Measurements from ENCODE around the gene KNSTRN. TPM values are rescaled to one million over a fixed set of nuclear protein-coding genes. Genes with fewer than 3 reads are reported as not detected.

KNSTRN gene
- total and polyA plus RNA-seq, 2 of the 4 experiments (the other 2 are of a cell fraction), result 33.1 to 73.5 TPM

GRCh38 chr15:40338921-40339620 lies 43.5 kb upstream of the KNSTRN start:
- H4K5ac ChIP-seq (ENCODE audit: low read depth, low read length), result peak overlapping the region; percentile 94
- H2BK5ac ChIP-seq (ENCODE audit: low read depth, low read length, poor library complexity, severe bottlenecking), result peak overlapping the region; percentile 97
- WGBS, 2 experiments (ENCODE audit: extremely low coverage in 2 of 2, insufficient read length in 1 of 2), result 88% methylated on average over 3 of the region's 11 CpGs; no CpG with 5 or more reads in 1 of the 2 experiments
- peaks cover 27 to 53% of the 10 kb centered on the region in 2 experiments; a peak in 3 of 4 replicates for H3K79me1 ChIP-seq (ENCODE audit: low read depth in 1 of 2, low read length in 2 of 2)
- peak overlapping the region; percentile 100 for H2AK5ac ChIP-seq (ENCODE audit: low read depth, low read length)
- ChIA-PET CTCF (interaction anchor here (0.7 to 2.6 kb wide), 5 partner anchors 10 to 29 kb away, joined by 3 to 18 read pairs (median 5); partner anchors contain the start of gene INAFM2), POLR2A (ENCODE audit: unreplicated experiment) (interaction anchor here (0.9 to 3.3 kb wide), 3 partner anchors 9 to 17 kb away, joined by 3 to 20 read pairs (median 5); no protein-coding TSS in a partner anchor)
- peak overlapping the region; percentile 98 for H2BK15ac ChIP-seq (ENCODE audit: low read depth, low read length)
- in situ Hi-C loops (cut with MboI; ENCODE audit: low sequenced_read_pairs) (no loop called here), dilution Hi-C loops (cut with HindIII; ENCODE audit: low sequenced_read_pairs, unreplicated experiment) (no loop called here), intact Hi-C loops (cut with micrococcal nuclease) (no loop called here)
- ATAC-seq (ENCODE audit: low read depth) (peak; percentile 40), DNase-seq (peak; percentile 93)
- TSS peak; percentile 9 for BruUV-seq (replicated peaks)
- peak overlapping the region; percentile 98 for H2BK120ac ChIP-seq (ENCODE audit: low read depth, low read length)
- no peaks in the 10 kb centered on the region for H3K27me3 ChIP-seq (ENCODE audit: control insufficient read depth, insufficient read depth, low read length)
- H3K9ac ChIP-seq (ENCODE audit: low read depth, low read length), result peak overlapping the region; percentile 84
- H2AFZ ChIP-seq (replicated peaks; ENCODE audit: low read length, poor library complexity), result peak overlapping the region; percentile 77
- H3K14ac ChIP-seq (replicated peaks; ENCODE audit: low read depth, low read length), result peak overlapping the region; percentile 98
- H3K36me3 ChIP-seq (ENCODE audit: control insufficient read depth, insufficient read depth, low read length), result peaks cover 19% of the 10 kb centered on the region
- H4K20me1 ChIP-seq (ENCODE audit: insufficient read depth, low read length), result no peaks in the 10 kb centered on the region; the same call in 1 of the 2 replicates
- peak overlapping the region; percentile 99 for H3K56ac ChIP-seq (ENCODE audit: extremely low read depth, insufficient read depth, low read length)
- peak overlapping the region; percentile 92 for H3K4me2 ChIP-seq (ENCODE audit: low read depth, low read length)
- H3K23ac ChIP-seq (ENCODE audit: low read depth, low read length), result peak overlapping the region; percentile 99
- peaks cover 40% of the 10 kb centered on the region for H3K4me1 ChIP-seq (ENCODE audit: control insufficient read depth, insufficient read depth, low read length)
- peak overlapping the region; percentile 97 to 98 for H4K8ac ChIP-seq (ENCODE audit: low read depth in 2 of 2, low read length in 2 of 2)
- peak overlapping the region; percentile 98 for H2BK20ac ChIP-seq (ENCODE audit: low read depth, low read length)
- H4K91ac ChIP-seq (ENCODE audit: insufficient read depth, low read depth, low read length), result peak overlapping the region; percentile 100
- H3K4me3 ChIP-seq (ENCODE audit: insufficient read depth, low read depth, low read length), result peak overlapping the region; percentile 45
- peak overlapping the region; percentile 93 for H3K18ac ChIP-seq (ENCODE audit: low read depth, low read length)
- H3K4ac ChIP-seq (ENCODE audit: low read depth, low read length), result peak overlapping the region; percentile 100
- peak overlapping the region; percentile 100 for H2AK9ac ChIP-seq (replicated peaks; ENCODE audit: low read depth, low read length, poor library complexity)
- H3K9me1 ChIP-seq (ENCODE audit: insufficient read depth, low read length), result peaks cover 24% of the 10 kb centered on the region
- no peaks in the 10 kb centered on the region for H3K9me3 ChIP-seq (ENCODE audit: control insufficient read depth, insufficient read depth, low read length)
- H3K27ac ChIP-seq (ENCODE audit: insufficient read depth, low read length), result peak overlapping the region; percentile 97
- peak; percentile 60 for TF ChIP-seq FOS (IDR thresholded peaks at IDR 0.05; ENCODE audit: low read depth, low read length)
- no peak for TF ChIP-seq SMC3 (IDR thresholded peaks at IDR 0.05; ENCODE audit: low read depth, low read length)
- no peak for TF ChIP-seq RFX5 (IDR thresholded peaks at IDR 0.05; ENCODE audit: low read depth, low read length)
- TF ChIP-seq CHD1 (IDR thresholded peaks at IDR 0.05; ENCODE audit: low read depth, low read length), result no peak
- peak; percentile 3; the same call in 1 of the 2 replicates for TF ChIP-seq BHLHE40 (IDR thresholded peaks at IDR 0.05; ENCODE audit: low read depth, low read length)
- TF ChIP-seq, protein P1, sequence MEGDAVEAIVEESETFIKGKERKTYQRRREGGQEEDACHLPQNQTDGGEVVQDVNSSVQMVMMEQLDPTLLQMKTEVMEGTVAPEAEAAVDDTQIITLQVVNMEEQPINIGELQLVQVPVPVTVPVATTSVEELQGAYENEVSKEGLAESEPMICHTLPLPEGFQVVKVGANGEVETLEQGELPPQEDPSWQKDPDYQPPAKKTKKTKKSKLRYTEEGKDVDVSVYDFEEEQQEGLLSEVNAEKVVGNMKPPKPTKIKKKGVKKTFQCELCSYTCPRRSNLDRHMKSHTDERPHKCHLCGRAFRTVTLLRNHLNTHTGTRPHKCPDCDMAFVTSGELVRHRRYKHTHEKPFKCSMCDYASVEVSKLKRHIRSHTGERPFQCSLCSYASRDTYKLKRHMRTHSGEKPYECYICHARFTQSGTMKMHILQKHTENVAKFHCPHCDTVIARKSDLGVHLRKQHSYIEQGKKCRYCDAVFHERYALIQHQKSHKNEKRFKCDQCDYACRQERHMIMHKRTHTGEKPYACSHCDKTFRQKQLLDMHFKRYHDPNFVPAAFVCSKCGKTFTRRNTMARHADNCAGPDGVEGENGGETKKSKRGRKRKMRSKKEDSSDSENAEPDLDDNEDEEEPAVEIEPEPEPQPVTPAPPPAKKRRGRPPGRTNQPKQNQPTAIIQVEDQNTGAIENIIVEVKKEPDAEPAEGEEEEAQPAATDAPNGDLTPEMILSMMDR (conservative IDR thresholded peaks at IDR 0.05; ENCODE audit: low read depth, low read length), result no peak
- no peak for TF ChIP-seq RCOR1 (IDR thresholded peaks at IDR 0.05; ENCODE audit: insufficient replicate concordance, low read length)
- peak; percentile 50; the same call in 1 of the 2 replicates for TF ChIP-seq MAZ (IDR thresholded peaks at IDR 0.05; ENCODE audit: borderline replicate concordance, low read depth, low read length)
- TF ChIP-seq MAFK (IDR thresholded peaks at IDR 0.05; ENCODE audit: low read depth, low read length), result peak; percentile 14; the same call in 1 of the 2 replicates
- TF ChIP-seq ELK1 (IDR thresholded peaks at IDR 0.05; ENCODE audit: borderline replicate concordance, low read depth, low read length), result no peak
- no peak for TF ChIP-seq MXI1 (IDR thresholded peaks at IDR 0.05; ENCODE audit: borderline replicate concordance, low read depth, low read length)
- peak; percentile 62; the same call in 1 of the 2 replicates for TF ChIP-seq POLR2A (IDR thresholded peaks at IDR 0.05; ENCODE audit: low read depth, low read length)
- TF ChIP-seq USF2 (IDR thresholded peaks at IDR 0.05; ENCODE audit: low read depth, low read length), result no peak
- no peak for TF ChIP-seq RAD21 (IDR thresholded peaks at IDR 0.05; ENCODE audit: low read length)
